Urothelium cell line (cell line): ENCODE results near the gene ENKD1.

Experiments used
- DNase-seq: peaks from one replicate; pipeline ENCODE4 v3.0.0; 2011; ENCODE audit warnings: low spot score, mixed read lengths
- FAIRE-seq: peaks from 2 replicates; lab custom pipeline; 2011; peaks lifted over from hg19 to GRCh38; lab: Jason Lieb, UNC

Gene ENKD1

GRCh38 chr16:67679935-67680897 is 13.7 kb upstream of the ENKD1 start:
- DNase-seq: no peak
- FAIRE-seq: no peak

GRCh38 chr16:67678354-67679023 is 11.9 kb upstream of the ENKD1 start:
- FAIRE-seq (no peak), DNase-seq (no peak)

GRCh38 chr16:67677712-67678111 is 11.2 kb upstream of the ENKD1 start:
- FAIRE-seq (no peak), DNase-seq (no peak)

GRCh38 chr16:67676939-67677338 is 10.4 kb upstream of the ENKD1 start:
- DNase-seq: no peak
- no peak for FAIRE-seq

GRCh38 chr16:67676516-67676915 is 10.0 kb upstream of the ENKD1 start:
- FAIRE-seq: no peak
- no peak for DNase-seq

- DNase-seq (no peak), FAIRE-seq (no peak)
Observed at GRCh38 chr16:67675999-67676398, 9.4 kb upstream of the ENKD1 start.

GRCh38 chr16:67675579-67675935 is 9.0 kb upstream of the ENKD1 start:
- DNase-seq (no peak), FAIRE-seq (no peak)

GRCh38 chr16:67674851-67675578 is 8.5 kb upstream of the ENKD1 start:
- no peak for DNase-seq
- FAIRE-seq: no peak

GRCh38 chr16:67673712-67674580 is 7.4 kb upstream of the ENKD1 start:
- no peak for DNase-seq
- no peak for FAIRE-seq

- FAIRE-seq: no peak
- DNase-seq: peak; percentile 47
Observed at GRCh38 chr16:67672739-67673662, 6.5 kb upstream of the ENKD1 start.

- FAIRE-seq (no peak), DNase-seq (no peak)
Observed at GRCh38 chr16:67672306-67672705, 5.8 kb upstream of the ENKD1 start.

GRCh38 chr16:67669499-67670101 is 3.0 kb upstream of the ENKD1 start:
- DNase-seq: no peak
- no peak for FAIRE-seq

- FAIRE-seq: no peak
- DNase-seq: no peak
Observed at GRCh38 chr16:67668495-67669157, 2.1 kb upstream of the ENKD1 start.

- DNase-seq (peak; percentile 94), FAIRE-seq (no peak)
Observed at GRCh38 chr16:67667817-67668494, 1.4 kb upstream of the ENKD1 start.

- no peak for DNase-seq
- FAIRE-seq: no peak
Observed at GRCh38 chr16:67667453-67667816, 885 bp upstream of the ENKD1 start.

- peak; percentile 39 for DNase-seq
- no peak for FAIRE-seq
Observed at GRCh38 chr16:67666032-67666551, 458 bp downstream of the ENKD1 start.

- FAIRE-seq (no peak), DNase-seq (no peak)
Observed at GRCh38 chr16:67665598-67665997, 952 bp downstream of the ENKD1 start.

- DNase-seq: no peak
- no peak for FAIRE-seq
Observed at GRCh38 chr16:67664871-67665270, 1.7 kb downstream of the ENKD1 start.
